Loucy (cell line): ENCODE results near the gene C22orf23.

Experiments used
- H2AFZ ChIP-seq: fragments of 200-600 bp; sonication (generic); 2 replicates; pipeline ENCODE4 v1.6.0; 2016; ENCODE audit warnings: antibody characterized with exemption, mild to moderate bottlenecking, low read length, moderate library complexity
- H3F3A ChIP-seq: fragments of 200-600 bp; 2 replicates; pipeline ENCODE4 v1.6.0; 2016; ENCODE audit warnings: antibody characterized with exemption, low read depth, mild to moderate bottlenecking
- H3K27me3 ChIP-seq: fragments of 200-600 bp; sonication (generic); 2 replicates; pipeline ENCODE4 v1.6.1; 2014; ENCODE audit warnings: low read length, mild to moderate bottlenecking; ENCODE audit not compliant: insufficient read depth, poor library complexity, severe bottlenecking
- H3K36me3 ChIP-seq: fragments of 200-600 bp; sonication (generic); 2 replicates; pipeline ENCODE4 v1.6.1; 2016; ENCODE audit warnings: low read length; ENCODE audit not compliant: insufficient read depth
- H3K4me1 ChIP-seq: fragments of 200-600 bp; sonication (generic); 2 replicates; pipeline ENCODE4 v1.5.1; 2014; ENCODE audit warnings: low read length, mild to moderate bottlenecking; ENCODE audit not compliant: insufficient read depth, poor library complexity, severe bottlenecking
- H3K4me2 ChIP-seq: fragments of 200-600 bp; sonication (generic); 2 replicates; pipeline ENCODE4 v1.6.0; 2014; ENCODE audit warnings: antibody characterized with exemption, low read length, low read depth, mild to moderate bottlenecking; ENCODE audit not compliant: poor library complexity, severe bottlenecking
- H3K4me3 ChIP-seq: fragments of 200-600 bp; sonication (generic); 2 replicates; pipeline ENCODE4 v1.5.1; 2014; ENCODE audit warnings: low read length, mild to moderate bottlenecking, mixed read lengths; ENCODE audit not compliant: poor library complexity, severe bottlenecking
- H3K79me2 ChIP-seq: fragments of 200-600 bp; sonication (generic); 2 replicates; pipeline ENCODE4 v1.6.1; 2014; ENCODE audit warnings: low read length; ENCODE audit not compliant: insufficient read depth
- H3K9ac ChIP-seq: fragments of 200-600 bp; sonication (generic); 2 replicates; pipeline ENCODE4 v1.6.0; 2014; ENCODE audit warnings: mild to moderate bottlenecking, low read depth, low read length, moderate library complexity; ENCODE audit not compliant: poor library complexity, severe bottlenecking
- H3K9me2 ChIP-seq: fragments of 200-600 bp; sonication (generic); replicated peaks from 2 replicates; pipeline ENCODE4 v1.6.1; 2016; ENCODE audit warnings: low read depth, low read length, mixed read lengths
- H3K9me3 ChIP-seq: fragments of 200-600 bp; sonication (generic); 2 replicates; pipeline ENCODE4 v1.6.1; 2014; ENCODE audit warnings: mild to moderate bottlenecking, antibody characterized with exemption, low read length, low read depth; ENCODE audit not compliant: insufficient read depth
- H4K20me1 ChIP-seq: fragments of 200-600 bp; sonication (generic); 2 replicates; pipeline ENCODE4 v1.6.0; 2014; ENCODE audit warnings: antibody characterized with exemption, low read length, mild to moderate bottlenecking; ENCODE audit not compliant: insufficient read depth, poor library complexity, severe bottlenecking
- CTCF ChIP-seq: fragments of 200-600 bp; sonication (generic); conservative IDR thresholded peaks from 2 replicates; pipeline ENCODE4 v1.5.1; 2014; ENCODE audit warnings: mild to moderate bottlenecking, antibody characterized with exemption, low read length
- EZH2phosphoT487 ChIP-seq: fragments of 200-600 bp; IDR thresholded peaks from 2 replicates; pipeline ENCODE4 v1.6.1; 2018; ENCODE audit warnings: antibody characterized with exemption, mild to moderate bottlenecking, moderate library complexity, borderline replicate concordance

The C22orf23 gene

GRCh38 chr22:37924386-37925065 is 28.9 kb downstream of the C22orf23 start:
- Histone ChIP-seq H2AFZ (no peak overlapping the region), H3K4me2 (no peak overlapping the region), H3K9me2 (no peaks in the 10 kb centered on the region), H4K20me1 (no peaks in the 10 kb centered on the region), H3K36me3 (peaks cover 28% of the 10 kb centered on the region; the same call in 1 of the 2 replicates), H3K27me3 (no peaks in the 10 kb centered on the region), H3K4me3 (no peak overlapping the region), H3F3A (no peaks in the 10 kb centered on the region), H3K9me3 (no peaks in the 10 kb centered on the region), H3K9ac (no peak overlapping the region), H3K79me2 (no peaks in the 10 kb centered on the region), H3K4me1 (no peaks in the 10 kb centered on the region)
- TF ChIP-seq CTCF (no peak), EZH2phosphoT487 (no peak)

- TF ChIP-seq EZH2phosphoT487 (no peak), CTCF (no peak)
- Histone ChIP-seq H3F3A (no peaks in the 10 kb centered on the region), H3K27me3 (no peaks in the 10 kb centered on the region), H4K20me1 (no peaks in the 10 kb centered on the region), H2AFZ (no peak overlapping the region), H3K9me2 (no peaks in the 10 kb centered on the region), H3K79me2 (no peaks in the 10 kb centered on the region), H3K4me1 (no peaks in the 10 kb centered on the region), H3K36me3 (peaks cover 28% of the 10 kb centered on the region; the same call in 1 of the 2 replicates), H3K4me2 (no peak overlapping the region), H3K9me3 (no peaks in the 10 kb centered on the region), H3K9ac (no peak overlapping the region), H3K4me3 (no peak overlapping the region)
These were observed 29.5 kb downstream of the C22orf23 start for GRCh38 chr22:37923927-37924326.

- no peaks in the 10 kb centered on the region for H3F3A ChIP-seq
- no peak overlapping the region for H2AFZ ChIP-seq
- no peaks in the 10 kb centered on the region for H3K4me1 ChIP-seq
- no peak for TF ChIP-seq EZH2phosphoT487
- TF ChIP-seq CTCF, result no peak; the same call in 1 of the 2 replicates
- H3K9ac ChIP-seq, result no peak overlapping the region
- no peak overlapping the region for H3K4me3 ChIP-seq
- peaks cover 25% of the 10 kb centered on the region; the same call in 1 of the 2 replicates for H3K36me3 ChIP-seq
- no peaks in the 10 kb centered on the region for H3K9me2 ChIP-seq
- H3K27me3 ChIP-seq, result no peaks in the 10 kb centered on the region
- H4K20me1 ChIP-seq, result no peaks in the 10 kb centered on the region
- H3K9me3 ChIP-seq, result no peaks in the 10 kb centered on the region
- H3K79me2 ChIP-seq, result no peaks in the 10 kb centered on the region
- H3K4me2 ChIP-seq, result no peak overlapping the region
These were observed 31.2 kb downstream of the C22orf23 start for GRCh38 chr22:37922191-37922590.
